GM12878 (cell line): ENCODE results near the gene ENDOV. TPM values are rescaled to one million over a fixed set of nuclear protein-coding genes. Genes with fewer than 3 reads are reported as not detected.

Experiments used
- ATAC-seq: fragments of 200-7000 bp; cut with Tn5 transposase; 3 replicates; pipeline ENCODE4 v1.9.1; 2020; ENCODE audit warnings: mild to moderate bottlenecking, moderate library complexity
- BruUV-seq: library from RNA; stranded (reverse); fragments of 400-500 nt; replicated peaks from 2 replicates; lab custom pipeline; 2021; lab: Mats Ljungman, UMichigan
- CTCF ChIA-PET: fragments of 300-600 bp; sonication (Branson Sonifier 250); formaldehyde crosslinking; extraction: SDS; loops from one replicate; lab custom pipeline; 2021; ENCODE audit warnings: inconsistent platforms; lab: Yijun Ruan, JAX
- POLR2A ChIA-PET: fragments of 350-600 bp; formaldehyde crosslinking; extraction: SDS; loops from one replicate; lab custom pipeline; 2021; ENCODE audit warnings: inconsistent platforms; lab: Charles Lee
- RAD21 ChIA-PET: fragments of 300-600 bp; sonication (Branson Sonifier 250); formaldehyde crosslinking; loops from one replicate; lab custom pipeline; 2023; ENCODE audit warnings: antibody characterized with exemption; ENCODE audit not compliant: unreplicated experiment; lab: Charles Lee
- SMC1A ChIA-PET: fragments of 300-600 bp; sonication (Branson Sonifier 250); formaldehyde crosslinking; loops from one replicate; lab custom pipeline; 2023; ENCODE audit not compliant: unreplicated experiment, uncharacterized antibody; lab: Charles Lee
- DNase-seq: peaks from one replicate; pipeline ENCODE4 v3.0.0-alpha.2; 2011; ENCODE audit warnings: low read depth, low spot score
- FAIRE-seq: peaks from 3 replicates; lab custom pipeline; 2011; peaks lifted over from hg19 to GRCh38; lab: Jason Lieb, UNC
- H2AFZ ChIP-seq: 2 replicates; pipeline ENCODE4 v1.6.0; 2011; ENCODE audit warnings: low read depth, low read length, control low read depth; ENCODE audit not compliant: control insufficient read depth
- H3K27ac ChIP-seq: 2 replicates; pipeline ENCODE4 v1.5.1; 2011; ENCODE audit warnings: control low read depth; ENCODE audit not compliant: control insufficient read depth, insufficient read depth
- H3K27me3 ChIP-seq, 2 experiments: replicated peaks in 1 of 2; 2 replicates each; pipeline versions ENCODE4 v1.6.0 to v1.6.1; 2011; ENCODE audit warnings: low read length in 1 of 2; ENCODE audit not compliant: control insufficient read depth in 2 of 2, insufficient read depth in 2 of 2
- H3K36me3 ChIP-seq, 2 experiments: 2 replicates each; pipeline ENCODE4 v1.5.1; 2011; ENCODE audit warnings: low read length in 1 of 2; ENCODE audit not compliant: control insufficient read depth in 2 of 2, insufficient read depth in 2 of 2
- H3K4me1 ChIP-seq: 2 replicates; pipeline ENCODE4 v1.6.1; 2011; ENCODE audit warnings: mild to moderate bottlenecking, low read length, moderate library complexity, mixed read lengths; ENCODE audit not compliant: control insufficient read depth, insufficient read depth
- H3K4me2 ChIP-seq: 2 replicates; pipeline ENCODE4 v1.6.0; 2011; ENCODE audit warnings: control low read depth; ENCODE audit not compliant: control insufficient read depth, insufficient read depth
- H3K4me3 ChIP-seq: fragments of 200-600 bp; sonication (generic); 2 replicates; pipeline ENCODE4 v1.5.1; 2016
- H3K79me2 ChIP-seq: 2 replicates; pipeline ENCODE4 v1.6.0; 2011; ENCODE audit warnings: low read length; ENCODE audit not compliant: control insufficient read depth, insufficient read depth
- H3K9ac ChIP-seq: 2 replicates; pipeline ENCODE4 v1.8.0; 2011; ENCODE audit warnings: low read length, control low read depth, mixed read lengths; ENCODE audit not compliant: control insufficient read depth, insufficient read depth
- H3K9me3 ChIP-seq: replicated peaks from 3 replicates; pipeline ENCODE4 v1.5.1; 2011; ENCODE audit warnings: mild to moderate bottlenecking, low read length; ENCODE audit not compliant: control insufficient read depth, insufficient read depth
- H4K20me1 ChIP-seq: 2 replicates; pipeline ENCODE4 v1.6.0; 2011; ENCODE audit not compliant: control insufficient read depth, insufficient read depth
- JUNB ChIP-seq: IDR thresholded peaks from 2 replicates; pipeline ENCODE4 v1.6.1; 2016; ENCODE audit warnings: antibody characterized with exemption, mild to moderate bottlenecking
- NR2C2 ChIP-seq: IDR thresholded peaks from 2 replicates; pipeline ENCODE4 v1.6.1; 2011; ENCODE audit warnings: borderline replicate concordance, low read depth; ENCODE audit not compliant: control insufficient read depth, insufficient read length
- RUNX3 ChIP-seq: IDR thresholded peaks from 2 replicates; pipeline ENCODE4 v1.6.1; 2012; ENCODE audit warnings: low read length, inconsistent platforms
- SUZ12 ChIP-seq: fragments of 200-600 bp; sonication (generic); IDR thresholded peaks from one replicate; pipeline ENCODE4 v1.6.1; 2018; ENCODE audit warnings: antibody characterized with exemption, mild to moderate bottlenecking; ENCODE audit not compliant: unreplicated experiment
- WGBS: methylation state at CpG from one replicate; pipeline ENCODE4 v1.1.6; 2016; ENCODE audit warnings: low lambda C conversion rate; ENCODE audit not compliant: insufficient replicate concordance, insufficient coverage; ENCODE audit errors: missing lambda C conversion rate; 5-methylcytosine and 5-hydroxymethylcytosine counted together
- in situ Hi-C: fragments of 300-500 bp; cut with MboI; formaldehyde crosslinking; loops from 9 replicates; pipeline ENCODE4 v1.14.3; 2018; ENCODE audit warnings: mixed read lengths
- intact Hi-C: fragments of 100-400 bp; cut with micrococcal nuclease; formaldehyde crosslinking; loops from one replicate; pipeline ENCODE4 v1.14.2; 2022; ENCODE audit not compliant: unreplicated experiment
- polyA plus RNA-seq, 11 experiments: library from polyadenylated mRNA; depleted of rRNA in 4 of 11; unstranded in 6 of 11; stranded (reverse) in 5 of 11; fragments of >200 nt; fragmentation: Nextera tagmentation in 4 of 11; fragmentation: Illumina TruSeq in 1 of 11; extraction: Ambion mirVana in 4 of 11; extraction: Trizol in 1 of 11; gene quantifications; 1 replicate in 1 of 11; 2 replicates in 10 of 11; pipeline versions ENCODE4 v1.2.1 to v1.2.3, GENCODE V29; 2011 to 2016; ENCODE audit warnings: inconsistent platforms in 2 of 11, missing spikeins in 2 of 11, low read depth in 1 of 11
- total RNA-seq, 4 experiments: library from RNA; depleted of rRNA in 3 of 4; stranded (reverse); fragments of >200 nt in 3 of 4; fragmentation: Illumina TruSeq in 1 of 4; extraction: Trizol in 1 of 4; gene quantifications; 2 replicates each; pipeline versions ENCODE4 v1.2.1 to v1.2.3, GENCODE V29; 2013 to 2021

The ENDOV gene
- total and polyA plus RNA-seq, 10 of the 15 experiments (the other 5 are each of a cell fraction or from before 2014, with no cell fraction given), result 0.63 to 11.9 (median 8.1) TPM

DNA sequence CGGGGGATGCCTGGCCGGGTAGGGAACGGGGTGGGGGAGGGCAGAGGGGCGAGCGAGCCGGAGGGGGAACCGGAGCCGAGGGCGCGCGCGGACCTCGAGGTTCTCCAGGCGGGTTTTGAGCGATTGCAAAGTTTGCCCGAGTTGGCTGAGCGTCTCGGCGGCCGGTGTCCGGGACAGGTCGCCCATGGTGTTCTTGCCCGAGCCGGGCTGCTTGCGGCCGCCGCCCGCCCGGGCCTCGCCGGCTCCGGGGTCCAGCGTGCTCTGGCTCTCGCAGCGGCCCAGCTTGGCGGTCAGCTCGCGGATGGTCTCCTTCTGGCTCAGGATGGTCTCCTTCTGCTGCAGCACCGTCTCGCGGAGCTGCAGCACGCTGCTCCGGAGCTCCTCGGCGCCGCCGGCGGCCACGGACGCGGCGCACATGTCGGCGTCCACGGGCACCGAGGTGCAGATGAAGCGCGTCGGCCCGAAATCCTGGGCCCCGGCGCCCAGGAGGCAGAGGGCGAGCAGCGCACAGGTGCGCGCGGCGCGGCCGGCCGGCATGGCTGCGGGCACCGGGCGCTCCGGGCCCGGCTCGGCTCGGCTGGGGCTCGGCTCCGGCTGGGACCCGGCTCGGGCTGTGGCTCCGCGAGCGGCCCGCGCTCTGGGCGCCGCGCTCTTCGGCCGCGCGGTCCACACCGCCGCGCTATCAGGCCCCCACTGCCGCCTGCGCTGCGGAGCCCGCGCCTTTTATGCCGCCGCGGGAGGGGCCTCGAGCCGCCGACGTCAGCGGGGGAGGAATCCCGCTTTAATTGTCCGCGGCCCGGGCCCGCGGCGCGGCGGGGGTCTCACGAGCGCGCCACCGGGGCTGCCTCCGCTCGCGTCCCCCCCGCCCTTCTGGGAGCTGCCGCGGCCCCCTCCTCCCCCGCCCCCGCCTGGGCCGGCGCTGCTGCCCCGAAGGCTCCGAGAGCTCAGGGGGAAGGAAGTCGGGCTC, 61.2 kb downstream of the ENDOV start, which contains the start of gene NPTX1:
Gene NPTX1 (minus strand): TSS at position 698 of the 967 bp plus-strand sequence. CDS start 161 bp downstream, at position 537.
- Histone ChIP-seq H4K20me1 (no peaks in the 10 kb centered on the region), H3K36me3 (no peaks in the 10 kb centered on the region), H3K4me2 (peak within 1 kb of the TSS; percentile 22; the same call in 1 of the 2 replicates), H3K9ac (no peak within 1 kb of the TSS), H3K27me3 (peaks cover 7 to 22% of the 10 kb centered on the region in 2 experiments), H2AFZ (no peak within 1 kb of the TSS), H3K4me3 (no peak within 1 kb of the TSS), H3K9me3 (no peaks in the 10 kb centered on the region), H3K4me1 (no peaks in the 10 kb centered on the region), H3K79me2 (no peaks in the 10 kb centered on the region), H3K27ac (no peak within 1 kb of the TSS)
- no TSS peak for BruUV-seq
- peak; percentile 28; the same call in 1 of the 3 replicates for ATAC-seq
- ChIA-PET SMC1A (no interaction called here), POLR2A (no interaction called here), RAD21 (no interaction called here), CTCF (no interaction called here)
- TF ChIP-seq RUNX3, result no peak
- peak; percentile 77 for TF ChIP-seq SUZ12
- no peak for TF ChIP-seq NR2C2
- TF ChIP-seq JUNB, result no peak
- intact Hi-C loops, result loop anchor here (5.0 kb wide), 1 partner anchor 101 kb away; no protein-coding TSS in a partner anchor
- 2% methylated on average over 78 of the region's 136 CpGs for WGBS
- in situ Hi-C loops, result no loop called here
- DNase-seq, result no peak
- FAIRE-seq, result no peak
